H1 (cell line): ENCODE data around the gene FAM219A. TPM values are rescaled to one million over a fixed set of nuclear protein-coding genes. Genes with fewer than 3 reads are reported as not detected.

Experiments
- CTCF ChIA-PET: fragments of 300-600 bp; sonication (Branson Sonifier 250); formaldehyde crosslinking; loops from one replicate; lab custom pipeline; 2021; ENCODE audit not compliant: partially characterized antibody; lab: Charles Lee
- POLR2A ChIA-PET: fragments of 300-600 bp; sonication (Branson Sonifier 250); formaldehyde crosslinking; loops from one replicate; lab custom pipeline; 2021; ENCODE audit warnings: inconsistent platforms; ENCODE audit not compliant: partially characterized antibody; lab: Charles Lee
- DNase-seq, 2 experiments: peaks; one replicate each; pipeline versions ENCODE4 v3.0.0 to v3.0.0-alpha.2; 2010 to 2022; ENCODE audit warnings: low spot score in 2 of 2, low read depth in 1 of 2, mixed read lengths in 1 of 2
- FAIRE-seq: peaks from 2 replicates; lab custom pipeline; 2011; peaks lifted over from hg19 to GRCh38; lab: Jason Lieb, UNC
- H2AFZ ChIP-seq: 2 replicates; pipeline ENCODE4 v1.8.1; 2012; ENCODE audit warnings: low read length, inconsistent platforms
- H2AK5ac ChIP-seq: 2 replicates; pipeline ENCODE4 v1.6.1; 2013; ENCODE audit warnings: low read depth, low read length
- H2BK120ac ChIP-seq: replicated peaks from 2 replicates; pipeline ENCODE3; 2013; ENCODE audit warnings: low read depth, low read length, inconsistent platforms
- H2BK12ac ChIP-seq: 2 replicates; pipeline ENCODE4 v1.6.1; 2013; ENCODE audit warnings: low read depth, low read length
- H2BK15ac ChIP-seq: 2 replicates; pipeline ENCODE4 v1.6.1; 2013; ENCODE audit warnings: low read length
- H2BK20ac ChIP-seq: 2 replicates; pipeline ENCODE4 v1.6.1; 2013; ENCODE audit warnings: low read length
- H2BK5ac ChIP-seq: 2 replicates; pipeline ENCODE4 v1.6.1; 2013; ENCODE audit warnings: low read depth, low read length
- H3K14ac ChIP-seq: 2 replicates; pipeline ENCODE4 v1.6.1; 2013; ENCODE audit warnings: inconsistent platforms; ENCODE audit not compliant: insufficient read length
- H3K18ac ChIP-seq: 2 replicates; pipeline ENCODE4 v1.6.1; 2013; ENCODE audit warnings: low read length; ENCODE audit errors: extremely low read depth
- H3K23ac ChIP-seq: 2 replicates; pipeline ENCODE4 v1.6.1; 2013; ENCODE audit warnings: inconsistent platforms; ENCODE audit not compliant: insufficient read length
- H3K23me2 ChIP-seq: 2 replicates; pipeline ENCODE4 v1.6.1; 2013; ENCODE audit warnings: low read depth, low read length
- H3K27ac ChIP-seq: 2 replicates; pipeline ENCODE4 v1.6.1; 2011; ENCODE audit warnings: low read depth, low read length, inconsistent platforms
- H3K27me3 ChIP-seq, 4 experiments: replicated peaks in 1 of 4; 1 replicate in 1 of 4; 2 replicates in 3 of 4; pipeline versions ENCODE4 v1.6.1 to v1.8.1; 2011 to 2013; ENCODE audit warnings: low read length in 3 of 4, mild to moderate bottlenecking in 3 of 4, inconsistent platforms in 2 of 4, mixed read lengths in 2 of 4, moderate library complexity in 1 of 4; ENCODE audit not compliant: control insufficient read depth in 3 of 4, insufficient read depth in 3 of 4; ENCODE audit errors: extremely low read depth in 1 of 4
- H3K36me3 ChIP-seq, 4 experiments: 2 replicates each; pipeline versions ENCODE4 v1.6.1 to v1.8.1; 2011 to 2013; ENCODE audit warnings: mild to moderate bottlenecking in 4 of 4, low read length in 3 of 4, moderate library complexity in 2 of 4, control low read depth in 1 of 4, inconsistent platforms in 1 of 4; ENCODE audit not compliant: insufficient read depth in 4 of 4, control insufficient read depth in 2 of 4
- H3K4ac ChIP-seq: replicated peaks from 2 replicates; pipeline ENCODE3; 2013; ENCODE audit warnings: low read length, low read depth, mixed read lengths, inconsistent platforms; ENCODE audit not compliant: insufficient read length
- H3K4me1 ChIP-seq, 4 experiments: replicated peaks in 1 of 4; 1 replicate in 1 of 4; 2 replicates in 3 of 4; pipeline versions ENCODE4 v1.6.1 to v1.8.1; 2011 to 2013; ENCODE audit warnings: low read length in 3 of 4, inconsistent platforms in 2 of 4, mixed read lengths in 1 of 4; ENCODE audit not compliant: insufficient read depth in 4 of 4, control insufficient read depth in 3 of 4
- H3K4me2 ChIP-seq, 2 experiments: 2 replicates each; pipeline versions ENCODE4 v1.6.1 to v1.8.1; 2011 to 2013; ENCODE audit warnings: low read depth in 2 of 2, low read length in 2 of 2, control low read depth in 1 of 2, inconsistent platforms in 1 of 2, mild to moderate bottlenecking in 1 of 2; ENCODE audit not compliant: insufficient read depth in 1 of 2
- H3K4me3 ChIP-seq, 4 experiments: fragments of 200-600, 300-600 bp in 1 of 4; sonication (generic), shearing (Covaris generic), sonication (Bioruptor Twin) in 1 of 4; 2 replicates each; pipeline versions ENCODE4 v1.5.1 to v1.8.1; 2011 to 2016; ENCODE audit warnings: low read length in 4 of 4, low read depth in 3 of 4, control low read depth in 2 of 4, inconsistent platforms in 2 of 4, mild to moderate bottlenecking in 2 of 4, mixed read lengths in 1 of 4, moderate library complexity in 1 of 4; ENCODE audit not compliant: insufficient read depth in 2 of 4; ENCODE audit errors: extremely low read depth in 1 of 4
- H3K56ac ChIP-seq: replicated peaks from 2 replicates; pipeline ENCODE3; 2013; ENCODE audit warnings: low read depth, mild to moderate bottlenecking, mixed read lengths, low read length, inconsistent platforms; ENCODE audit not compliant: insufficient read length
- H3K79me1 ChIP-seq: 2 replicates; pipeline ENCODE4 v1.6.1; 2013; ENCODE audit warnings: low read depth, low read length, control low read depth
- H3K79me2 ChIP-seq, 2 experiments: 2 replicates each; pipeline versions ENCODE4 v1.6.1 to v1.8.1; 2012 to 2013; ENCODE audit warnings: low read length in 2 of 2, mild to moderate bottlenecking in 2 of 2, inconsistent platforms in 1 of 2; ENCODE audit not compliant: insufficient read depth in 2 of 2, control insufficient read depth in 1 of 2
- H3K9ac ChIP-seq, 4 experiments: replicated peaks in 1 of 4; 1 replicate in 1 of 4; 2 replicates in 3 of 4; pipeline versions ENCODE4 v1.6.1 to v1.8.1; 2011 to 2013; ENCODE audit warnings: low read depth in 3 of 4, low read length in 3 of 4, control low read depth in 2 of 4, mild to moderate bottlenecking in 2 of 4, moderate library complexity in 2 of 4, inconsistent platforms in 1 of 4; ENCODE audit errors: extremely low read depth in 1 of 4
- H3K9me3 ChIP-seq, 2 experiments: 2 replicates each; pipeline versions ENCODE4 v1.6.1 to v1.8.1; 2012 to 2013; ENCODE audit warnings: mild to moderate bottlenecking in 2 of 2, moderate library complexity in 2 of 2, control low read depth in 1 of 2, inconsistent platforms in 1 of 2, low read depth in 1 of 2, low read length in 1 of 2, mixed read lengths in 1 of 2; ENCODE audit not compliant: insufficient read depth in 2 of 2
- H4K20me1 ChIP-seq, 2 experiments: replicated peaks in 1 of 2; 2 replicates each; pipeline versions ENCODE3 to v1.8.1; 2011 to 2013; ENCODE audit warnings: inconsistent platforms in 2 of 2, low read length in 2 of 2, mild to moderate bottlenecking in 1 of 2; ENCODE audit not compliant: insufficient read depth in 2 of 2, control insufficient read depth in 1 of 2
- H4K5ac ChIP-seq: 2 replicates; pipeline ENCODE4 v1.6.1; 2013; ENCODE audit warnings: low read length, low read depth, mixed read lengths, inconsistent platforms; ENCODE audit not compliant: insufficient read length
- H4K8ac ChIP-seq: 2 replicates; pipeline ENCODE4 v1.8.0; 2013; ENCODE audit warnings: mild to moderate bottlenecking, moderate library complexity, low read length, inconsistent platforms; ENCODE audit not compliant: insufficient read depth; ENCODE audit errors: extremely low read depth
- H4K91ac ChIP-seq: replicated peaks from 2 replicates; pipeline ENCODE3; 2013; ENCODE audit warnings: low read length, mixed read lengths, inconsistent platforms; ENCODE audit not compliant: insufficient read length
- BCL11A ChIP-seq, 2 experiments: IDR thresholded peaks; one replicate each; pipeline ENCODE4 v1.6.1; 2011; ENCODE audit warnings: low read depth in 2 of 2, low read length in 2 of 2, mild to moderate bottlenecking in 2 of 2
- CEBPB ChIP-seq: IDR thresholded peaks from 2 replicates; pipeline ENCODE4 v1.6.1; 2012; ENCODE audit warnings: low read depth, low read length
- EGR1 ChIP-seq: IDR thresholded peaks from 2 replicates; pipeline ENCODE4 v1.6.1; 2011; ENCODE audit warnings: low read depth, low read length, borderline replicate concordance
- PHF8 ChIP-seq: fragments of 200-600 bp; sonication (generic); conservative IDR thresholded peaks from 2 replicates; pipeline ENCODE4 v1.7.1; 2012; ENCODE audit warnings: low read depth, mild to moderate bottlenecking, inconsistent platforms, low read length, moderate library complexity
- RNF2 ChIP-seq: fragments of 200-900, 300-1000 bp; sonication (generic); IDR thresholded peaks from 2 replicates; pipeline ENCODE4 v1.7.1; 2016; ENCODE audit warnings: borderline replicate concordance, low read depth, mild to moderate bottlenecking, antibody characterized with exemption, low read length; ENCODE audit not compliant: poor library complexity, severe bottlenecking; ENCODE audit errors: missing control alignments
- SRF ChIP-seq: IDR thresholded peaks from 2 replicates; pipeline ENCODE4 v1.6.1; 2011; ENCODE audit warnings: mild to moderate bottlenecking, low read depth, low read length, moderate library complexity
- YY1 ChIP-seq: IDR thresholded peaks from 2 replicates; pipeline ENCODE4 v1.6.1; 2011; ENCODE audit warnings: low read depth, mild to moderate bottlenecking, low read length
- WGBS, 2 experiments: shearing (Covaris generic) in 1 of 2; methylation state at CpG; one replicate each; pipeline versions ENCODE4 v1.1.6 to v1.1.7; 2013 to 2015; ENCODE audit warnings: low lambda C conversion rate in 2 of 2, mixed read lengths in 2 of 2, inconsistent platforms in 1 of 2, low coverage in 1 of 2, missing lambda C conversion rate in 1 of 2; ENCODE audit not compliant: insufficient replicate concordance in 2 of 2, insufficient coverage in 1 of 2, insufficient read length in 1 of 2; ENCODE audit errors: extremely low coverage in 1 of 2, missing lambda C conversion rate in 1 of 2; 5-methylcytosine and 5-hydroxymethylcytosine counted together
- polyA plus RNA-seq, 7 experiments: library from polyadenylated mRNA; depleted of rRNA in 3 of 7; stranded (reverse) in 5 of 7; unstranded in 2 of 7; fragments of >200 nt in 5 of 7; fragments of 200-250 nt in 2 of 7; gene quantifications; 1 replicate in 5 of 7; 2 replicates in 1 of 7; 4 replicates in 1 of 7; pipeline versions ENCODE4 v1.2.1 to v1.2.3, GENCODE V29; 2011 to 2013; ENCODE audit warnings: missing spikeins in 2 of 7, mixed read lengths in 2 of 7
- total RNA-seq: library from RNA; stranded (reverse); fragmentation: NEBNext Ultra II Directional; extraction: Animal tissue kit (Norgen Biotek cat#: 25700); gene quantifications from 2 replicates; pipeline ENCODE4 v1.2.1, GENCODE V29; 2021

The FAM219A gene
- total and polyA plus RNA-seq, 2 of the 8 experiments (the other 6 are each of a cell fraction or from before 2014, with no cell fraction given): 7.7 to 10.4 TPM

DNA sequence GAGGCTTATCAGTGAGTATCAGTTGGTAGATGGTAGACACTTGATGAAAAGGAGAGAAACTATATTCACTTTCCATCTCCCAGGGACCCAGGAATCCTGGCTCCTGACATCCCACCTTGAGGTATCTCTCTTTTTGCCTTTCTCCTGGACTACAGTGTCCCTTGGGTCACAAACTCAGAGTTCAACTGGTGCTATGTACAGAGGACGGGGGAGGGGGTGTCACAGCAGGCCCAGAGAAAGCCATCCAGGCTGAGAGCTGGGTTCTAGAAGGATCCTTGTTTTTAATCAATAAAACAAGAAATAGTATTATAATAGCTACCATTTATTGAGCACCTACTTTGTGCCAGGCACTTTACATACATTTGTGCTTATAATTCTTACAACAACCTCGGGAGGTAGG lies 92.0 kb downstream of the FAM219A start:
- H3K18ac ChIP-seq: no peak overlapping the region
- no peaks in the 10 kb centered on the region for H3K27me3 ChIP-seq
- H2BK120ac ChIP-seq: no peak overlapping the region
- no peaks in the 10 kb centered on the region for H3K79me2 ChIP-seq
- no peak overlapping the region for H3K4me3 ChIP-seq
- H4K8ac ChIP-seq: no peak overlapping the region
- no peak for TF ChIP-seq SRF
- TF ChIP-seq PHF8: no peak
- TF ChIP-seq CEBPB: no peak
- TF ChIP-seq RNF2: no peak
- no peak for TF ChIP-seq BCL11A (IDR thresholded peaks at IDR 0.05; ENCODE audit: low read depth in 2 of 2, low read length in 2 of 2)
- no peak for TF ChIP-seq YY1
- TF ChIP-seq EGR1: no peak
- no peak overlapping the region for H3K23ac ChIP-seq
- no peak overlapping the region for H2BK20ac ChIP-seq
- peaks cover 0 to 6% of the 10 kb centered on the region in 2 experiments; a peak in 2 of 4 replicates for H3K9me3 ChIP-seq
- no peak overlapping the region for H4K5ac ChIP-seq
- no peak overlapping the region for H2BK12ac ChIP-seq
- no peak overlapping the region for H4K91ac ChIP-seq
- H3K9ac ChIP-seq: no peak overlapping the region
- H3K4ac ChIP-seq: no peak overlapping the region
- H3K56ac ChIP-seq: no peak overlapping the region
- H2BK15ac ChIP-seq: no peak overlapping the region
- ChIA-PET POLR2A (no interaction called here), CTCF (interaction anchor here (10.6 to 19.4 kb wide), 2 partner anchors 11 to 28 kb away, joined by 83 to 350 read pairs; partner anchors contain the start of gene MYORG)
- no peak overlapping the region for H3K4me2 ChIP-seq
- DNase-seq (peak in 1 of 2 experiments; percentile 11), FAIRE-seq (no peak)
- H3K23me2 ChIP-seq: no peaks in the 10 kb centered on the region
- H2AFZ ChIP-seq: no peak overlapping the region
- H4K20me1 ChIP-seq: peaks cover 0 to 2% of the 10 kb centered on the region in 2 experiments
- no peak overlapping the region for H2BK5ac ChIP-seq
- peaks cover 0 to 7% (median 0%) of the 10 kb centered on the region in 4 experiments; a peak in 1 of 8 replicates for H3K36me3 ChIP-seq
- 78% methylated on average over 2 of the region's 2 CpGs; no CpG with 5 or more reads in 1 of the 2 experiments for WGBS, 2 experiments
- no peak overlapping the region for H2AK5ac ChIP-seq
- no peak overlapping the region for H3K27ac ChIP-seq
- peaks cover 9 to 19% (median 11%) of the 10 kb centered on the region in 4 experiments; a peak in 6 of 7 replicates for H3K4me1 ChIP-seq
- H3K79me1 ChIP-seq: no peaks in the 10 kb centered on the region
- no peak overlapping the region for H3K14ac ChIP-seq
